HG02981 (cell line): Measurements from ENCODE around the gene DNAH6.

Experiments used
- ATAC-seq: cut with Tn5 transposase; IDR thresholded peaks from one replicate; pipeline ENCODE4 v1.9.1; 2021; ENCODE audit warnings: mild to moderate bottlenecking, moderate library complexity; ENCODE audit not compliant: unreplicated experiment

The DNAH6 gene

DNA sequence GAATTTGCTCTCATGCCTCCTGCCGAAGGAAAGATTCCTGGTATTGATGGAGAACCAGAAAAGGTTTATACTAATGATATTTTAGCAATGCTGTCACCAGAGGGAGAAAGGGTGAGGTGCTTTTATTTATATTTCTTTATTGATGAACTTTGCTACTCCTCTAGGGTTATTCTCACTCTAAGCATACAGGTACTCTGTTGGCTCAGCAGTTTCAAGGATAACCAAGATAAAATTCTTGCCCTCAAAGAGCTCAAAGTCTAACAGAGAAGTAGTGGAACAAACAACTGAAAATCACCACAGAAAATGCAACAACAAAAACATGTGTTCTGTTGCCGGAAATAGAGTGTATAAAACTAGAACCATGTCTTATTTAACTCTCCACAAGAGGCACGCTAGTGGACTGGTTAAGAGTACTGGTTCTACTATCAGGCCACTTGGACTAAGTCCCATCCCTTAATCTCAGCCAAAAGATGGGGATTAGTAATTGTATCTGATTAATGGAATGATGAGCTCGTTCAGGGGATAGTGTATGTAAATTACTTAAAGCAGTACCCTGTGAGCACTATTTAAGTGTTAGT lies 103.6 kb downstream of the DNAH6 start:
- ATAC-seq = no peak

- no peak for ATAC-seq
These were observed 112.2 kb downstream of the DNAH6 start for GRCh38 chr2:84628486-84628885.

DNA sequence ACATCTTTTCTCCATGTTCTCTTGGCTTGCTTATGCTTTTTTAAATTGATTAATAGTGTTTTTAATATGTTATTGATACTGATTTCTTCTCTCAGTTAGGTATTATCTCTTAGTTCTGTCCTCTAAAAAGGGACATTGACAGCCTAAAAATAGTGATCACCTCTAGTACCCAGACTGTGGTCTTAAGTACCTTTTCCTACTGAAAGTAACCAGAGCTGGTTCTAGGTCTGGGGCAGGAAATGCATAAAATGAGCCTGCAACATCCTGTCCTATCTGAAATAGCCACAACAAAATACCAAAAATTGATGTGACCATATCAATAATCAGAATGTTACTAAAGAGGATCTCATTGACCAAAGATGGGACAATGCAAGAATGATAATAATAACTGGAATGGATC lies 113.3 kb downstream of the DNAH6 start:
- no peak for ATAC-seq

- no peak for ATAC-seq
These were observed 114.7 kb downstream of the DNAH6 start for GRCh38 chr2:84631047-84631446.

DNA sequence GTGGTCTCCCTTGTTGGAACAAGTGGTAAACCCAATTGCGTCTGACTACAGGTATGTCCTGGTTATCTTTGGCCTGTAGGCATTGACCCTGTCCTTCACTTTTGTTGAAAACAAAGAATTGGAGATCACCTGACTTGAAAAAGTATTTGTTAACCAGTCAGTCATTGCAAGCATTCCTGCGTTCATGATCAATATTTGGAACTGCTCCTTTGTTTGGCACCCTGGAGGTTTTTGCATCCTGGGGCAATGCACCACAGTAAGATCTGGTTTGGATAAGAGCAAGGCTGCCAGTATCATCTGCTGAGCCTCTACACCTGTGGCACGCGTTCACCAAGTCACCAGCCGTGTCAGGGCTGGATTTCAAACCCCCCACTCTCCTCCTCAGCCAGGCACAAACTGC lies 115.7 kb downstream of the DNAH6 start:
- no peak for ATAC-seq

GRCh38 chr2:84636080-84636971 lies 120.0 kb downstream of the DNAH6 start:
- no peak for ATAC-seq

DNA sequence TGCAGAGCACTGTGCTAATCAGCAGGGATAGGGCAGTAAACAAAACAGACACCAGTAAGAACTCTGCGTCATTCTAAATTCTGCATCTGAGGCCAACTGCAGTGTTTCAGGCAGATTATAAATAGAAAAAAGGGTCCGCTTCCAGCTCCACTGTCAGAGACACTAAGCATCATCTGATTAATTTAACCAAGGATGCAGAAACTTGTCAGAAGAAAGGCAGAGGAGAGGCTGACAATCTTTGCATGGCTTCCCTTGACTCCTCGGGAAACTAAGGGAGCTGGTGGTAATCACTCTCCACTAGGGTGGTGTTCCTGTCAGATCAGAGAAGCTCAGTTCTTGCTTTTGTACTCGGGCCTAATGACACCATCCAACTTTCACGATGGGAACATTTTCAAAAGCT lies 123.5 kb downstream of the DNAH6 start:
- no peak for ATAC-seq

- no peak for ATAC-seq
These were observed 124.1 kb downstream of the DNAH6 start for GRCh38 chr2:84640411-84640810.

DNA sequence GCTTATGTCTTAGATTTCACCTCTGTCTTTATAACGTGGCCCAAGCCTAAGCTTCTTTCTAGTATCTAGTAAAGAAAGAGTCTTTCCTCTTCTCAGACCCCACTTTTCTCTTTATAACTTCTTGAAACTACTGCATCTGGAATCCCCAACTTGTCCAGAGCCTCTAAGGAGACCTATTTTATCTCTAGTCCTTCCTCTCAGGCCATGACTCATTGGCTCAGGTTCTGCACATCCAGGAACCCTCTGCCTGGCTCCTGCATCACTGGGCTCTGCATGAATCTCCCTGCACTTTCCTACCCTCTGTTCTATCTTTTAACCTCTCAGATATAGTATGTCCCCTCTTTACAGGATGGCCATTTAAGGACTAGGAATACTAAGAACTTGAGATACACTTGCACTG lies 124.7 kb downstream of the DNAH6 start:
- no peak for ATAC-seq

- ATAC-seq = no peak
These were observed 127.7 kb downstream of the DNAH6 start for GRCh38 chr2:84643991-84644390.

- no peak for ATAC-seq
These were observed 130.2 kb downstream of the DNAH6 start for GRCh38 chr2:84646514-84646913.

DNA sequence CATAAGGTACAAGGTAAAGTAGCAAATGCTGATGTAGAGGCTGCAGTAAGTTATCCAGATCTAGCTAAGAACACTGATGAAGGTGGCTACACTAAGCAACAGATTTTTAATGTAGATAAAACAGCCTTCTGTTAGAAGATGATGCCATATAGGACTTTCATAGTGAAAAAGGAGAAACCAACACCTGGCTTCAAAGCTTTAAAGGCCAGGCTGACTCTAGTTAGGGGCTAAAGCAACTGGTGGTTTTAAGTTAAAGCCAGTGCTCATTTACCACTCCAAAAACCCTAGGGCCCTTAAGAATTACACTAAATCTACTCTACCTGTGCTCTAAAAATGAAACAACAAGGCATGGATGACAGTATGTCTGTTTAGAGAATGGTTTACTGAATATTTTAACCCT lies 131.0 kb downstream of the DNAH6 start:
- ATAC-seq = no peak

DNA sequence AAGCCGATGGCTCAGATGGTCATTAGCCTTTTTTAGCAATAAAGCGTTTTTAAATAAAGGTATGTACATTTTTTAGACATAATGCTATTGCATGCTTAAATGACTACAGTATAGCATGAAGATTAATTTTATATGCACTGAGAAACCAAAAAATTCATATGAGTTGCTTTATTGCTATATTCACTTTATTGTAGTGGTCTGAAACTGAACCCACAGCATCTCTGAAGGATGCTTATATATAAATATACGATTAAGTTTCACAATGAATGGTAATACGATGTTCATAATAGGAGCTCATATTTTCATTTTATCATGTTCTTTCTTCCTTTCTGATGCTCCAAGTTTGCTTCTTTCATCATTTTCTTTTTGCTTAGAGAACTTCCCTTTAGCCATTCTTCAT lies 132.8 kb downstream of the DNAH6 start:
- no peak for ATAC-seq

DNA sequence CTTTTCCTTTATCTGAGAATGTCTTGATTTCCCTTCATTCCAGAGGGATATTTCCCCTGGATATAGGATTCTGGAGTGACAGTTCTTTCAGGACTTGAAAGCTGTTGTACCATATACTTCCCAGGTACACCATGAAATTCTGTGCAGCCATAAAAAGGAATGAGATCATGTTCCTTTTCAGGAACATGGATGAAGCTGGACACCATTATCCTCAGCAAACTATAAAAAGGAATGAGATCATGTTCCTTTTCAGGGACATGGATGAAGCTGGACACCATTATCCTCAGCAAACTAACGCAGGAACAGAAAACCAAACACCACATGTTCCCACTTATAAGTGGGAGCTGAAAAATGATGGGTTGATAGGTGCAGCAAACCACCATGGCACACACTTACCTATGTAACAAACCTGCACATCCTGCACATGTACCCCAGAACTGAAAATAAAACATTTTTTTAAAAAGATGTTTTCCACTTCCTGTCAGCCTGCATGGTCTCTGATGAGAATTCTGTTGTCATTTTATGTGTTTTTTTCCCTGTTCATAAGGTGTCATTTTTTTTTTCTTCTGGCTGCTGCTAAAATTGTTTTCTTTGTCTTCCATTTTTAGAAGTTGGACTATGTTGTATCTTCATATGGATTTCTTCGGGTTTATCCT lies 133.3 kb downstream of the DNAH6 start:
- ATAC-seq = no peak

- ATAC-seq = no peak
These were observed 136.1 kb downstream of the DNAH6 start for GRCh38 chr2:84652431-84652830.

DNA sequence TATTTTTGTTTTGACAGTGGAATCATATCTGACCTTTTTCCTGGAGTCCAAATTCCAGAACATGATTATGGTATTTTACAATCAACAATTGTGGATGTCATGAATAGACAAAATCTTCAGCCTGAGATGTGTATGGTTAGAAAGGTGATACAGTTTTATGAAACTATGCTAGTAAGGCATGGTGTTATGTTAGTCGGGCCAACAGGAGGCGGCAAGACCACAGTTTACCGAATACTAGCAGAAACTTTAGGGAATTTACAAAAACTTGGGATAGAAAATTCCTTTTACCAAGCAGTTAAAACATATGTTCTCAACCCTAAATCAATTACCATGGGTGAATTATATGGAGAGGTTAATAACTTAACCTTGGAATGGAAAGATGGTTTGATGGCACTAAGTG lies 137.0 kb downstream of the DNAH6 start:
- ATAC-seq = no peak

GRCh38 chr2:84654414-84654813 lies 138.1 kb downstream of the DNAH6 start:
- no peak for ATAC-seq

DNA sequence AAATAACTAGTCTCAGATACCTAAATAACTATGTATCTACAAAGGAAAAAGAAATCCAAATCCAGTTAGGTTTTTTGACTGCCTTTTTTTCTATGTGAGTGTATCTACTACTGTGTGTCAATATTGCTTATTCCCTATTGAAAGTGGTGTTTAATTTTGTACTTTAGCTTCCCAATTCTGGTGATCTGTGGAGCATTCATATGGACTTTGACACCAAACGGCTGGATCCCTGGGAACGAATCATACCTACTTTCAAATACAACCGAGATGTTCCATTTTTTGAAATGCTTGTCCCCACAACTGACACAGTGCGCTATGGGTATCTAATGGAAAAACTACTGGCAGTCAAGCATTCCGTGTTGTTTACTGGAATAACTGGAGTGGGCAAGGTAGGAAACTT lies 152.8 kb downstream of the DNAH6 start:
- ATAC-seq = no peak

DNA sequence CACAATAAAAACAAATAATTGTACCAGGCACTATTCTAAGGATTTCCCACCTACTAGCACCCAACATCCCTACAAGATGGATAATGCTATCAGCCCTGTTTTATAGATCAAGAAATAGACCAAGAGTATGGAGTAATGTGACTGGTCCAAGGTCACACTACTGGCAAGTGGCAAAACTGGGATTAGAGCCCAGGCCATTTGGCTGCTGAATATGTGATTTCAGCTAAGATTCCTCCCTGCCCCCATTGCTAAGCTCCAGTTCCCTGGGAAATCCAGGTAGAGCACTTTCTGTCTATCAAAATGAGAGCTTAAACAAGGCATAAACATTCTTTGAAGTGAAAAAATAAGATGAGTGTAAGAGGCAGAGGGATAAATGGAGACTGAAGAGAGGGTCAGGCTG lies 157.8 kb downstream of the DNAH6 start:
- ATAC-seq = no peak

- no peak for ATAC-seq
These were observed 158.3 kb downstream of the DNAH6 start for GRCh38 chr2:84674586-84674985.

GRCh38 chr2:84676295-84676694 lies 160.0 kb downstream of the DNAH6 start:
- no peak for ATAC-seq

DNA sequence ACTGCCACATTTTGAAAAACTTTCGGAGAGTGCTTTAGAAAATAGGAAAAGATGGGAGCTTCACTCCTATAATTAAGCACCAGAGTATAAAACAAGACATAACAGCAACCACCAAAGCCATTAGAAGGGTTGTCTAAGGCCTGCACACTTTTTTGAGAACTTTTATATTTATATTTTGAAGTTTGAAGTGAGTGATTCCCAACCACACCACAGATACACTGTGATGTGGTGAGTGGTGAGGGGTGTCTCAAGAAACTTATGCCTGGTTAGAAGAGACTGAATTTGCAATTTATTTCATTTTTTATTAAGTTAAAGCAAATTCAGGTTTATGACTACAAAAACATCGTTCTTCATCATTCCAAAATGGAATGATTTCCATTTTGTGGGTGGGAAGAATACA lies 161.9 kb downstream of the DNAH6 start:
- no peak for ATAC-seq
